Activated naive CD8-positive, alpha-beta T cell treated with anti-CD3 and anti-CD28 coated beads, Interleukin-2, amount 10 ng/mL, durations not matched to agents 7 days and 5 days (primary cell): ENCODE results near the gene PRR15L. TPM values are rescaled to one million over a fixed set of nuclear protein-coding genes. Genes with fewer than 3 reads are reported as not detected.
"Not testable (repeated sequence)": the region's sequence is repeated elsewhere in the genome, so short reads cannot be mapped to it uniquely, and the experiment has no call there.

ENCODE experiments used
- ATAC-seq: fragments of 150-1000 bp; cut with Tn5 transposase; one replicate; pipeline ENCODE4 v1.10.0; 2021; ENCODE audit warnings: low read depth, moderate library complexity
- POLR2A ChIA-PET: fragments of 350-600 bp; sonication (Branson Sonifier 250); formaldehyde crosslinking; loops from one replicate; lab custom pipeline; 2021; ENCODE audit warnings: antibody characterized with exemption; lab: Charles Lee
- DNase-seq: peaks from one replicate; pipeline ENCODE4 v3.0.0; 2021
- H3K27ac Mint-ChIP-seq: one replicate; pipeline ENCODE4 v1.8.0; 2022; ENCODE audit warnings: mild to moderate bottlenecking, mixed read lengths
- H3K27me3 Mint-ChIP-seq: one replicate; pipeline ENCODE4 v1.8.0; 2022; ENCODE audit warnings: mild to moderate bottlenecking, moderate library complexity, mixed read lengths
- H3K36me3 Mint-ChIP-seq: one replicate; pipeline ENCODE4 v1.8.0; 2021; ENCODE audit warnings: mild to moderate bottlenecking, mixed read lengths
- H3K4me1 Mint-ChIP-seq: one replicate; pipeline ENCODE4 v1.8.0; 2021; ENCODE audit warnings: mixed read lengths
- H3K4me3 Mint-ChIP-seq: one replicate; pipeline ENCODE4 v1.8.0; 2022; ENCODE audit warnings: mild to moderate bottlenecking, moderate library complexity, mixed read lengths
- H3K9me3 Mint-ChIP-seq: one replicate; pipeline ENCODE4 v1.8.0; 2021; ENCODE audit warnings: mixed read lengths
- total RNA-seq, 2 experiments: library from RNA; stranded (reverse); gene quantifications; one replicate each; pipeline ENCODE4 v1.2.3, GENCODE V29; 2021

Gene PRR15L
- total RNA-seq, 2 experiments from 2014 or later, result not detected

GRCh38 chr17:47935961-47936360, 21.7 kb downstream of the PRR15L start:
- H3K4me3 Mint-ChIP-seq, result no peak overlapping the region
- H3K36me3 Mint-ChIP-seq, result peaks cover 5% of the 10 kb centered on the region
- no peak for DNase-seq
- H3K27me3 Mint-ChIP-seq, result no peaks in the 10 kb centered on the region
- no peak for ATAC-seq
- no peak overlapping the region for H3K27ac Mint-ChIP-seq
- POLR2A ChIA-PET, result interaction anchor here (0.6 kb wide), 1 partner anchor 17 kb away, joined by 5 read pairs; no protein-coding TSS in a partner anchor
- H3K4me1 Mint-ChIP-seq, result peaks cover 10% of the 10 kb centered on the region
- H3K9me3 Mint-ChIP-seq, result no peaks in the 10 kb centered on the region

GRCh38 chr17:47935468-47935867, 22.2 kb downstream of the PRR15L start:
- POLR2A ChIA-PET, result interaction anchor here (0.6 kb wide), 1 partner anchor 18 kb away, joined by 5 read pairs; no protein-coding TSS in a partner anchor
- H3K9me3 Mint-ChIP-seq, ATAC-seq, H3K27me3 Mint-ChIP-seq, H3K27ac Mint-ChIP-seq, H3K4me3 Mint-ChIP-seq, H3K36me3 Mint-ChIP-seq, DNase-seq, H3K4me1 Mint-ChIP-seq: not testable (repeated sequence)

- H3K27ac Mint-ChIP-seq, result no peak overlapping the region
- peaks cover 8% of the 10 kb centered on the region for H3K4me1 Mint-ChIP-seq
- POLR2A ChIA-PET, result no interaction called here
- ATAC-seq (no peak), DNase-seq (no peak)
- no peaks in the 10 kb centered on the region for H3K9me3 Mint-ChIP-seq
- H3K36me3 Mint-ChIP-seq, result peaks cover 5% of the 10 kb centered on the region
- H3K27me3 Mint-ChIP-seq, result no peaks in the 10 kb centered on the region
- no peak overlapping the region for H3K4me3 Mint-ChIP-seq
Observed at GRCh38 chr17:47934856-47935255, 22.8 kb downstream of the PRR15L start.

- peaks cover 5% of the 10 kb centered on the region for H3K4me1 Mint-ChIP-seq
- no peak for ATAC-seq
- POLR2A ChIA-PET, result interaction anchor here (1.1 to 1.3 kb wide), 2 partner anchors 9 to 10 kb away, joined by 3 to 7 read pairs; partner anchors contain the start of gene PNPO
- H3K27ac Mint-ChIP-seq, result peak overlapping the region; percentile 42
- H3K4me3 Mint-ChIP-seq, result no peak overlapping the region
- peaks cover 11% of the 10 kb centered on the region for H3K36me3 Mint-ChIP-seq
- H3K9me3 Mint-ChIP-seq, result no peaks in the 10 kb centered on the region
- no peak for DNase-seq
- no peaks in the 10 kb centered on the region for H3K27me3 Mint-ChIP-seq
Observed at GRCh38 chr17:47931848-47932247, 25.8 kb downstream of the PRR15L start.

- Mint-ChIP-seq H3K9me3 (no peaks in the 10 kb centered on the region), H3K4me3 (no peak overlapping the region), H3K27me3 (no peaks in the 10 kb centered on the region), H3K36me3 (peaks cover 17% of the 10 kb centered on the region), H3K27ac (no peak overlapping the region), H3K4me1 (peaks cover 3% of the 10 kb centered on the region)
- POLR2A ChIA-PET, result interaction anchor here (0.6 kb wide), 1 partner anchor 253 kb away, joined by 6 read pairs; no protein-coding TSS in a partner anchor
- no peak for DNase-seq
- no peak for ATAC-seq
Observed at GRCh38 chr17:47929218-47930000, 28.3 kb downstream of the PRR15L start.

- H3K4me1 Mint-ChIP-seq, result peaks cover 3% of the 10 kb centered on the region
- DNase-seq, result no peak
- H3K27ac Mint-ChIP-seq, result no peak overlapping the region
- H3K9me3 Mint-ChIP-seq, result no peaks in the 10 kb centered on the region
- POLR2A ChIA-PET, result no interaction called here
- peaks cover 17% of the 10 kb centered on the region for H3K36me3 Mint-ChIP-seq
- H3K4me3 Mint-ChIP-seq, result no peak overlapping the region
- no peaks in the 10 kb centered on the region for H3K27me3 Mint-ChIP-seq
- no peak for ATAC-seq
Observed at GRCh38 chr17:47928415-47928814, 29.3 kb downstream of the PRR15L start.

GRCh38 chr17:47927821-47928400, 29.8 kb downstream of the PRR15L start:
- no peak overlapping the region for H3K27ac Mint-ChIP-seq
- POLR2A ChIA-PET, result no interaction called here
- DNase-seq, result no peak

GRCh38 chr17:47925678-47925988, 32.0 kb downstream of the PRR15L start:
- H3K4me3 Mint-ChIP-seq, result no peak overlapping the region
- H3K9me3 Mint-ChIP-seq, result no peaks in the 10 kb centered on the region
- no peak for ATAC-seq
- no peak for DNase-seq
- no peak overlapping the region for H3K27ac Mint-ChIP-seq
- H3K4me1 Mint-ChIP-seq, result no peaks in the 10 kb centered on the region
- POLR2A ChIA-PET, result interaction anchor here (1.2 kb wide), 1 partner anchor 12 kb away, joined by 4 read pairs; no protein-coding TSS in a partner anchor
- H3K27me3 Mint-ChIP-seq, result no peaks in the 10 kb centered on the region
- peaks cover 14% of the 10 kb centered on the region for H3K36me3 Mint-ChIP-seq

More at GRCh38 chr17:47927821-47928400, 29.8 kb downstream of the PRR15L start:
- ATAC-seq, result no peak
- H3K27me3 Mint-ChIP-seq, result no peaks in the 10 kb centered on the region
- peaks cover 15% of the 10 kb centered on the region for H3K36me3 Mint-ChIP-seq
- H3K4me3 Mint-ChIP-seq, result no peak overlapping the region
- H3K4me1 Mint-ChIP-seq, result peaks cover 3% of the 10 kb centered on the region
- no peaks in the 10 kb centered on the region for H3K9me3 Mint-ChIP-seq

GRCh38 chr17:47924785-47925677, 32.7 kb downstream of the PRR15L start:
- no peak for ATAC-seq
- H3K27me3 Mint-ChIP-seq, result no peaks in the 10 kb centered on the region
- POLR2A ChIA-PET, result interaction anchor here (1.2 kb wide), 1 partner anchor 12 kb away, joined by 4 read pairs; no protein-coding TSS in a partner anchor

GRCh38 chr17:47919889-47920288, 37.8 kb downstream of the PRR15L start:
- POLR2A ChIA-PET, H3K4me3 Mint-ChIP-seq, H3K27me3 Mint-ChIP-seq, H3K4me1 Mint-ChIP-seq, DNase-seq, ATAC-seq, H3K9me3 Mint-ChIP-seq, H3K36me3 Mint-ChIP-seq, H3K27ac Mint-ChIP-seq: not testable (repeated sequence)

More at GRCh38 chr17:47924785-47925677, 32.7 kb downstream of the PRR15L start:
- Mint-ChIP-seq H3K27ac (no peak overlapping the region), H3K36me3 (peaks cover 14% of the 10 kb centered on the region), H3K4me1 (no peaks in the 10 kb centered on the region), H3K9me3 (no peaks in the 10 kb centered on the region), H3K4me3 (no peak overlapping the region)
- DNase-seq, result no peak

- Mint-ChIP-seq H3K4me1 (peaks cover 5% of the 10 kb centered on the region), H3K27ac (no peak overlapping the region), H3K4me3 (no peak overlapping the region), H3K27me3 (no peaks in the 10 kb centered on the region), H3K36me3 (peaks cover 9% of the 10 kb centered on the region), H3K9me3 (no peaks in the 10 kb centered on the region)
- POLR2A ChIA-PET, result no interaction called here
- no peak for DNase-seq
- ATAC-seq, result no peak
Observed at GRCh38 chr17:47918991-47919390, 38.7 kb downstream of the PRR15L start.

- peaks cover 9% of the 10 kb centered on the region for H3K36me3 Mint-ChIP-seq
- no peak overlapping the region for H3K27ac Mint-ChIP-seq
Observed at GRCh38 chr17:47918006-47918405, 39.7 kb downstream of the PRR15L start.

GRCh38 chr17:47917581-47917980, 40.1 kb downstream of the PRR15L start:
- no peak for ATAC-seq
- H3K27ac Mint-ChIP-seq, result no peak overlapping the region
- H3K27me3 Mint-ChIP-seq, result no peaks in the 10 kb centered on the region
- no peak overlapping the region for H3K4me3 Mint-ChIP-seq
- H3K36me3 Mint-ChIP-seq, result peaks cover 9% of the 10 kb centered on the region
- POLR2A ChIA-PET, result no interaction called here
- no peak for DNase-seq
- H3K9me3 Mint-ChIP-seq, result no peaks in the 10 kb centered on the region
- H3K4me1 Mint-ChIP-seq, result peaks cover 5% of the 10 kb centered on the region

More at GRCh38 chr17:47918006-47918405, 39.7 kb downstream of the PRR15L start:
- no peak for DNase-seq
- Mint-ChIP-seq H3K4me3 (no peak overlapping the region), H3K4me1 (peaks cover 5% of the 10 kb centered on the region), H3K27me3 (no peaks in the 10 kb centered on the region), H3K9me3 (no peaks in the 10 kb centered on the region)
- POLR2A ChIA-PET, result no interaction called here
- ATAC-seq, result no peak
